Measurements from ENCODE around the gene CNDP2. TPM values are rescaled to one million over a fixed set of nuclear protein-coding genes. Genes with fewer than 3 reads are reported as not detected.

Gene CNDP2
- polyA plus RNA-seq, 1 donor = 300 TPM

DNA sequence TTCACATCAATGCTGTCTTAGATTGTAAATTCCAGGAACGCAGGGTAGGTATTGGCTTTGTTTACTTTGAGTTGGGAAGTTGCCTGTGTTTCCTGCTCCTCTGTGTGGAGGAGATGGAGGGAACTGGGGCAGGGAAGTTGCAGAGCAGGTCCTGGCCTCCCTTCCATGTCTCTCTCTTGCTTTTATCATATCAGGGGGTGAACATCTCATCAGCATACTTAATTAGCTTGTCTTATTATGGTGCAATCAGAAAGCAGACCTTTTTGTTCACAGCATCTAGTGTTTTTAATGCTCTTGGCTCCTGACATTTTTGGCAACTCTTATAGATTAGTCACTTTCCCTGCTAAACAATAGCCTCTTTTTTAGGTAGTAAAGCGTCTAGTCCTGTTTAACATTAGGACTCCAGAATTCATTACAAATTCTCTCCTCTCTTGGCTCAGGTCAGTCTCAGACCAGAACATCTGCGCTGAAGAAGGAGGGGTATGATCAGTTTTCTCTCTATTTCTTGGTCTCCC lies 27.6 kb upstream of the CNDP2 start:
- Histone ChIP-seq H3K9me3 (ENCODE audit: control insufficient read depth, low read depth, low read length) (peaks cover 6% of the 10 kb centered on the region), H3K4me3 (ENCODE audit: low read length) (no peak overlapping the region), H3K4me1 (ENCODE audit: control insufficient read depth, insufficient read depth, low read length) (no peaks in the 10 kb centered on the region), H3K27ac (ENCODE audit: low read length) (no peak overlapping the region), H3K36me3 (ENCODE audit: control insufficient read depth, insufficient read depth, low read length) (no peaks in the 10 kb centered on the region), H3K27me3 (ENCODE audit: control insufficient read depth, insufficient read depth, low read length) (peaks cover 4% of the 10 kb centered on the region)
- WGBS (ENCODE audit: insufficient coverage, low lambda C conversion rate) = no CpG with 5 or more reads among the region's 3 CpGs
- no peak for DNase-seq

DNA sequence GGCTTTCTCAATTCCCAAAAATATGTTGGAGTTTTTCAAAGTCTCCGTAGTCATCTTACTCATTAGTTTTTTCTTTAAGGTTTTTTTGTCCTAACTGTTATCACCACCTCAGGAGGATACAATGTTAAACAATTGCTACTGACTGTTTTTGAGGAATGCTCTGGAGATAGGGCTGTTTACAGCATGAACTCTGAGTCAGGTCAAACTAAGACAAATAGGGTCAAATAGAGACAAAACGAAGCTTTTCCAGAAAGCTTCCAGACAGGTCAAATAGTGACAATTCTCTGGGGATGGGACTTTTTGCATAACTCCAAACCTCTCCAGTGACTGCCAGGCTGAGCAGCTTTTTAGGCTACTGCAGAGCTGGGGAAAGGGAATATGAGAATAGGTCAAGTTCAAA lies 23.9 kb upstream of the CNDP2 start:
- no peaks in the 10 kb centered on the region for H3K27me3 ChIP-seq (ENCODE audit: control insufficient read depth, insufficient read depth, low read length)
- no peaks in the 10 kb centered on the region for H3K36me3 ChIP-seq (ENCODE audit: control insufficient read depth, insufficient read depth, low read length)
- no peaks in the 10 kb centered on the region for H3K4me1 ChIP-seq (ENCODE audit: control insufficient read depth, insufficient read depth, low read length)
- H3K27ac ChIP-seq (ENCODE audit: low read length) = no peak overlapping the region
- peaks cover 6% of the 10 kb centered on the region for H3K9me3 ChIP-seq (ENCODE audit: control insufficient read depth, low read depth, low read length)
- DNase-seq = no peak
- no peak overlapping the region for H3K4me3 ChIP-seq (ENCODE audit: low read length)
- 67% methylated on average over 1 of the region's 2 CpGs for WGBS (ENCODE audit: insufficient coverage, low lambda C conversion rate)

DNA sequence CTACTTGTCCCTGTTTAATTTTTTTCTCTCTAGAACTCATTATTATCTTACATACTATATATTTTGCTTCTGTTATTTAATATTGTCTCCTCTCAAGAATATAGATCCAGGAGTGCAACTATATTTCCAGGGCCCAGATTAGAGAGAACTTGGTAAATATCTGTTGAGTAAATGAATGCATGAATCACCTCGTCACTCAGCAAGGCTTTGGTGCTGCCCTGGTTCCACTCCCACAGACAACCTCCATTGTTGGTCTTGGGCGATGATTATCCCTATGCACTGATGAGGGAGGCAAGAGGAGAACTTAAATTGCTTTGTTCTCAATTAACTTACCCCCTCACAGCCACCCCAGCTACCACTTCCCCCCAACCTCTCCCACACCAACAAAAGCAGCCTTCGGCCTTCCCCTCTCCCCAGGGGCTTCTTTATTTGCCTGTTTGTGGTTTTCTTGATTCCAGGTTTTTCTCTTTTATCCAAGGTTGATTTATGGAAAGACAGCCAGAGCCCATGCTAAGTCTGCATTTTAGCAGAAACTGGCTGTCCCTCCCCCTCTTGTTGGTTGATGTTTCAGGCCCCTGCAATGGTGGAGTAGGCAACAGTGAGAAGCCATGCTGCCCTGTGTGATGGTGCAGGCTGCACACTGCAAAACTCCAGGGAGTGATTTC lies 22.1 kb upstream of the CNDP2 start:
- Histone ChIP-seq H3K36me3 (ENCODE audit: control insufficient read depth, insufficient read depth, low read length) (no peaks in the 10 kb centered on the region), H3K9me3 (ENCODE audit: control insufficient read depth, low read depth, low read length) (peaks cover 6% of the 10 kb centered on the region), H3K27me3 (ENCODE audit: control insufficient read depth, insufficient read depth, low read length) (no peaks in the 10 kb centered on the region), H3K4me1 (ENCODE audit: control insufficient read depth, insufficient read depth, low read length) (peaks cover 2% of the 10 kb centered on the region), H3K4me3 (ENCODE audit: low read length) (no peak overlapping the region), H3K27ac (ENCODE audit: low read length) (no peak overlapping the region)
- no peak for DNase-seq
- WGBS (ENCODE audit: insufficient coverage, low lambda C conversion rate) = no CpG with 5 or more reads among the region's 3 CpGs

- DNase-seq = no peak
- Histone ChIP-seq H3K27me3 (ENCODE audit: control insufficient read depth, insufficient read depth, low read length) (no peaks in the 10 kb centered on the region), H3K4me3 (ENCODE audit: low read length) (no peak overlapping the region), H3K36me3 (ENCODE audit: control insufficient read depth, insufficient read depth, low read length) (no peaks in the 10 kb centered on the region), H3K4me1 (ENCODE audit: control insufficient read depth, insufficient read depth, low read length) (peaks cover 12% of the 10 kb centered on the region), H3K27ac (ENCODE audit: low read length) (no peak overlapping the region), H3K9me3 (ENCODE audit: control insufficient read depth, low read depth, low read length) (no peaks in the 10 kb centered on the region)
- WGBS (ENCODE audit: insufficient coverage, low lambda C conversion rate) = 14% methylated on average over 2 of the region's 6 CpGs
These were observed 20.0 kb upstream of the CNDP2 start for GRCh38 chr18:74476140-74476539.

GRCh38 chr18:74477771-74478170 lies 18.4 kb upstream of the CNDP2 start:
- WGBS (ENCODE audit: insufficient coverage, low lambda C conversion rate) = no CpG with 5 or more reads among the region's 8 CpGs
- H3K9me3 ChIP-seq (ENCODE audit: control insufficient read depth, low read depth, low read length) = no peaks in the 10 kb centered on the region
- no peaks in the 10 kb centered on the region for H3K27me3 ChIP-seq (ENCODE audit: control insufficient read depth, insufficient read depth, low read length)
- peaks cover 12% of the 10 kb centered on the region for H3K4me1 ChIP-seq (ENCODE audit: control insufficient read depth, insufficient read depth, low read length)
- DNase-seq = no peak
- H3K27ac ChIP-seq (ENCODE audit: low read length) = no peak overlapping the region
- no peaks in the 10 kb centered on the region for H3K36me3 ChIP-seq (ENCODE audit: control insufficient read depth, insufficient read depth, low read length)
- H3K4me3 ChIP-seq (ENCODE audit: low read length) = no peak overlapping the region

- DNase-seq = no peak
- H3K9me3 ChIP-seq (ENCODE audit: control insufficient read depth, low read depth, low read length) = no peaks in the 10 kb centered on the region
- no CpG with 5 or more reads among the region's 7 CpGs for WGBS (ENCODE audit: insufficient coverage, low lambda C conversion rate)
- H3K4me1 ChIP-seq (ENCODE audit: control insufficient read depth, insufficient read depth, low read length) = peaks cover 12% of the 10 kb centered on the region
- H3K4me3 ChIP-seq (ENCODE audit: low read length) = no peak overlapping the region
- no peaks in the 10 kb centered on the region for H3K27me3 ChIP-seq (ENCODE audit: control insufficient read depth, insufficient read depth, low read length)
- H3K27ac ChIP-seq (ENCODE audit: low read length) = no peak overlapping the region
- H3K36me3 ChIP-seq (ENCODE audit: control insufficient read depth, insufficient read depth, low read length) = no peaks in the 10 kb centered on the region
These were observed 17.8 kb upstream of the CNDP2 start for GRCh38 chr18:74478316-74478715.

- H3K27ac ChIP-seq (ENCODE audit: low read length) = no peak overlapping the region
- no peak for DNase-seq
- no peaks in the 10 kb centered on the region for H3K27me3 ChIP-seq (ENCODE audit: control insufficient read depth, insufficient read depth, low read length)
- H3K36me3 ChIP-seq (ENCODE audit: control insufficient read depth, insufficient read depth, low read length) = no peaks in the 10 kb centered on the region
- no peaks in the 10 kb centered on the region for H3K9me3 ChIP-seq (ENCODE audit: control insufficient read depth, low read depth, low read length)
- H3K4me3 ChIP-seq (ENCODE audit: low read length) = no peak overlapping the region
- H3K4me1 ChIP-seq (ENCODE audit: control insufficient read depth, insufficient read depth, low read length) = peaks cover 12% of the 10 kb centered on the region
- WGBS (ENCODE audit: insufficient coverage, low lambda C conversion rate) = 67% methylated on average over 1 of the region's 6 CpGs
These were observed 17.3 kb upstream of the CNDP2 start for GRCh38 chr18:74478880-74479279.

DNA sequence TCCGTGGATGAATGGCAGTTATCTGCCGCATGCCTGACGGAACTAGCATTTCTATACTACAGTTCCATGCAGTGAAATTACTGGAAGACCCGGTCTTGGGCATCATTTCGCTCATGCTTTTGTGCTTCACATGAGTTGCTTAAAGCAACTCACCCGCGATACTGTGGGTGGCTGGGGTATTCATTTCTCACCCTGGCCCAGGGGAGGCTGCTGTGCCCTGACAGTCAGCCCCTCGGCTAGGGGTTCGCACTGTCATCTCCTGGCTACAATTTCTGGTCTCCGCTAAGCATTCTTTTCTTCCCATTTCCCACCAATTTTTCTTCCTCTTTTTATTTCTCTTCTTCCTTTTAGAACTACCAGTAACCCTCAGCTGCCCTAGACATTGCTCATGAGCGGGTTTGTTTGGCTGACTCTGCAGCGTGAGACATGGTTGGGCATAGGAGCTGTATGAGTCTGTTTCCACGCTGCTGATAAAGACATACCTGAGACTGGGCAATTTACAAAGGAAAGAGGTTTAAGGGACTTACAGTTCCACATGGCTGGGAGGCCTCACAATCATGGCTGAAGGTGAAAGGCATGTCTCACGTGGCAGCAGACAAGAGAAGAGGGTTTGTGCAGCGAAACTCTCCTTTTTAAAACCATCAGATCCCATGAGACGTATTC lies 16.5 kb upstream of the CNDP2 start:
- Histone ChIP-seq H3K4me1 (ENCODE audit: control insufficient read depth, insufficient read depth, low read length) (peaks cover 14% of the 10 kb centered on the region), H3K4me3 (ENCODE audit: low read length) (no peak overlapping the region), H3K36me3 (ENCODE audit: control insufficient read depth, insufficient read depth, low read length) (no peaks in the 10 kb centered on the region), H3K9me3 (ENCODE audit: control insufficient read depth, low read depth, low read length) (no peaks in the 10 kb centered on the region), H3K27ac (ENCODE audit: low read length) (no peak overlapping the region), H3K27me3 (ENCODE audit: control insufficient read depth, insufficient read depth, low read length) (no peaks in the 10 kb centered on the region)
- 100% methylated on average over 2 of the region's 16 CpGs for WGBS (ENCODE audit: insufficient coverage, low lambda C conversion rate)
- no peak for DNase-seq

GRCh38 chr18:74480149-74480651 lies 16.0 kb upstream of the CNDP2 start:
- Histone ChIP-seq H3K4me3 (ENCODE audit: low read length) (no peak overlapping the region), H3K36me3 (ENCODE audit: control insufficient read depth, insufficient read depth, low read length) (no peaks in the 10 kb centered on the region), H3K27me3 (ENCODE audit: control insufficient read depth, insufficient read depth, low read length) (no peaks in the 10 kb centered on the region), H3K27ac (ENCODE audit: low read length) (peak overlapping the region; percentile 68), H3K4me1 (ENCODE audit: control insufficient read depth, insufficient read depth, low read length) (peaks cover 18% of the 10 kb centered on the region), H3K9me3 (ENCODE audit: control insufficient read depth, low read depth, low read length) (no peaks in the 10 kb centered on the region)
- WGBS (ENCODE audit: insufficient coverage, low lambda C conversion rate) = no CpG with 5 or more reads among the region's 7 CpGs
- peak in 1 of 2 donors; percentile 66 for DNase-seq

- no peak for DNase-seq
- WGBS (ENCODE audit: insufficient coverage, low lambda C conversion rate) = 90% methylated on average over 1 of the region's 11 CpGs
- no peaks in the 10 kb centered on the region for H3K27me3 ChIP-seq (ENCODE audit: control insufficient read depth, insufficient read depth, low read length)
- H3K9me3 ChIP-seq (ENCODE audit: control insufficient read depth, low read depth, low read length) = no peaks in the 10 kb centered on the region
- no peaks in the 10 kb centered on the region for H3K36me3 ChIP-seq (ENCODE audit: control insufficient read depth, insufficient read depth, low read length)
- H3K4me3 ChIP-seq (ENCODE audit: low read length) = no peak overlapping the region
- H3K4me1 ChIP-seq (ENCODE audit: control insufficient read depth, insufficient read depth, low read length) = peaks cover 18% of the 10 kb centered on the region
- H3K27ac ChIP-seq (ENCODE audit: low read length) = no peak overlapping the region
These were observed 13.5 kb upstream of the CNDP2 start for GRCh38 chr18:74482697-74483096.
